ENCODE results near the gene OR2H2. TPM values are rescaled to one million over a fixed set of nuclear protein-coding genes. Genes with fewer than 3 reads are reported as not detected.
A peak's percentile ranks its signal among the peaks of the same experiment; 100 is the strongest.

The OR2H2 gene
- total RNA-seq (2021; fragmentation: NEBNext Ultra II Directional; extraction: Animal tissue kit (Norgen Biotek cat#: 25700)), result not detected
- long read RNA-seq, result 0 reads

DNA sequence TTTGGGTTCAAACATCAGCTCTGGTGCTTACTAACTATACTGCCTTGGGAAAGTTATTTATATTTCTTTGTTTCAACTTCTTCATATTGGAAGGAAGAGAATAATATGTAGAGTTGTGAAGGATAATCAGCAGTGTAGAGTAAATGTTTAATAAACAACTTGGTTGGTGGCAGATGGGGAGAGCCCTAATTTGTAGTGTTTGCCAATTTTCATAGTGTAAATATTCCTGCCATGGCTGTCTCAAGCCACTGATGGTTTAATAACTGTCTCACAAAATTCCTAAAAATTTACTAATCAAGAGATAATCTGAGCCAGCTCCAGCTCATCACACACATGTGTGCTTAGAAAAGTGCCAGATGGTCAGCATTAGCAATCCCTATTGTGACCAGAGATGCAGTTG is at the start of gene OR2H2:
Gene OR2H2 (plus strand): TSS at position 301 of the 400 bp plus-strand sequence. CDS start 2,824 bp downstream, outside the sequence.
- DNase-seq, result no peak
- Mint-ChIP-seq H3K36me3 (ENCODE audit: low read depth) (no peaks in the 10 kb centered on the region), H3K27me3 (ENCODE audit: insufficient read depth) (peaks cover 20% of the 10 kb centered on the region), H3K27ac (no peak within 1 kb of the TSS), H3K4me3 (no peak within 1 kb of the TSS), H3K4me1 (ENCODE audit: low read depth) (no peaks in the 10 kb centered on the region), H3K9me3 (no peaks in the 10 kb centered on the region)
- TF ChIP-seq, protein P1, sequence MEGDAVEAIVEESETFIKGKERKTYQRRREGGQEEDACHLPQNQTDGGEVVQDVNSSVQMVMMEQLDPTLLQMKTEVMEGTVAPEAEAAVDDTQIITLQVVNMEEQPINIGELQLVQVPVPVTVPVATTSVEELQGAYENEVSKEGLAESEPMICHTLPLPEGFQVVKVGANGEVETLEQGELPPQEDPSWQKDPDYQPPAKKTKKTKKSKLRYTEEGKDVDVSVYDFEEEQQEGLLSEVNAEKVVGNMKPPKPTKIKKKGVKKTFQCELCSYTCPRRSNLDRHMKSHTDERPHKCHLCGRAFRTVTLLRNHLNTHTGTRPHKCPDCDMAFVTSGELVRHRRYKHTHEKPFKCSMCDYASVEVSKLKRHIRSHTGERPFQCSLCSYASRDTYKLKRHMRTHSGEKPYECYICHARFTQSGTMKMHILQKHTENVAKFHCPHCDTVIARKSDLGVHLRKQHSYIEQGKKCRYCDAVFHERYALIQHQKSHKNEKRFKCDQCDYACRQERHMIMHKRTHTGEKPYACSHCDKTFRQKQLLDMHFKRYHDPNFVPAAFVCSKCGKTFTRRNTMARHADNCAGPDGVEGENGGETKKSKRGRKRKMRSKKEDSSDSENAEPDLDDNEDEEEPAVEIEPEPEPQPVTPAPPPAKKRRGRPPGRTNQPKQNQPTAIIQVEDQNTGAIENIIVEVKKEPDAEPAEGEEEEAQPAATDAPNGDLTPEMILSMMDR (IDR thresholded peaks at IDR 0.05), result no peak

- TF ChIP-seq, protein P1 (IDR thresholded peaks at IDR 0.05), result no peak
- Mint-ChIP-seq H3K9me3 (peaks cover 33% of the 10 kb centered on the region), H3K36me3 (ENCODE audit: low read depth) (0 out of 2 replicates have a peak, but pooled peaks cover 5% of the 10 kb centered on the region), H3K27ac (no peak overlapping the region), H3K4me1 (ENCODE audit: low read depth) (no peaks in the 10 kb centered on the region), H3K4me3 (no peak overlapping the region), H3K27me3 (ENCODE audit: insufficient read depth) (peaks cover 5% of the 10 kb centered on the region)
- DNase-seq, result no peak
These were observed 47.1 kb upstream of the OR2H2 start for GRCh38 chr6:29537714-29538403.

DNA sequence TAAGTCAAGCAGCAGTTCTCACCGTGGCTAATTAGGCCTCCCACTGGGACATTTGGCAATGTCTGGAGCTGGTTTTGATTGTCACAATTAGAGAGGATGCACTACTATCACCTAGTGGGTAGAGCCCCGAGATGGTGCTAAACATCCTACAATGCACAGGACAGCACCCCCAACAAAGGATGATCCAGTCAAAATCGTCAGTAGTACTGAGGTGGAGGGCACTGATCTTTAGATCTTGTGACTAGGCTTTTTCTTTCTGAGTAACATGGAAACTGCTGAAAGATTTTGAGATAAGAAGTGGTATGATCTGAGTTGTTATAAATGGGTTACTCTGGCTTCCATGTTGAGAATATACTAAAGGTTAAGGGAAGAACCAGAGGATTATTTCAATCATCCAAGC is 37.3 kb upstream of the OR2H2 start:
- Mint-ChIP-seq H3K4me3 (no peak overlapping the region), H3K27me3 (ENCODE audit: insufficient read depth) (peaks cover 4% of the 10 kb centered on the region), H3K27ac (no peak overlapping the region), H3K4me1 (ENCODE audit: low read depth) (no peaks in the 10 kb centered on the region), H3K9me3 (peaks cover 10% of the 10 kb centered on the region; the same call in 1 of the 2 replicates), H3K36me3 (ENCODE audit: low read depth) (no peaks in the 10 kb centered on the region)
- DNase-seq, result no peak
- TF ChIP-seq, protein P1 (IDR thresholded peaks at IDR 0.05), result no peak

GRCh38 chr6:29552512-29553051 is 32.3 kb upstream of the OR2H2 start:
- Mint-ChIP-seq H3K4me1 (ENCODE audit: low read depth) (no peaks in the 10 kb centered on the region), H3K27me3 (ENCODE audit: insufficient read depth) (peaks cover 2% of the 10 kb centered on the region), H3K9me3 (peaks cover 9% of the 10 kb centered on the region; the same call in 1 of the 2 replicates), H3K27ac (no peak overlapping the region), H3K4me3 (no peak overlapping the region), H3K36me3 (ENCODE audit: low read depth) (no peaks in the 10 kb centered on the region)
- DNase-seq, result peak; percentile 69
- TF ChIP-seq, protein P1 (IDR thresholded peaks at IDR 0.05), result no peak

DNA sequence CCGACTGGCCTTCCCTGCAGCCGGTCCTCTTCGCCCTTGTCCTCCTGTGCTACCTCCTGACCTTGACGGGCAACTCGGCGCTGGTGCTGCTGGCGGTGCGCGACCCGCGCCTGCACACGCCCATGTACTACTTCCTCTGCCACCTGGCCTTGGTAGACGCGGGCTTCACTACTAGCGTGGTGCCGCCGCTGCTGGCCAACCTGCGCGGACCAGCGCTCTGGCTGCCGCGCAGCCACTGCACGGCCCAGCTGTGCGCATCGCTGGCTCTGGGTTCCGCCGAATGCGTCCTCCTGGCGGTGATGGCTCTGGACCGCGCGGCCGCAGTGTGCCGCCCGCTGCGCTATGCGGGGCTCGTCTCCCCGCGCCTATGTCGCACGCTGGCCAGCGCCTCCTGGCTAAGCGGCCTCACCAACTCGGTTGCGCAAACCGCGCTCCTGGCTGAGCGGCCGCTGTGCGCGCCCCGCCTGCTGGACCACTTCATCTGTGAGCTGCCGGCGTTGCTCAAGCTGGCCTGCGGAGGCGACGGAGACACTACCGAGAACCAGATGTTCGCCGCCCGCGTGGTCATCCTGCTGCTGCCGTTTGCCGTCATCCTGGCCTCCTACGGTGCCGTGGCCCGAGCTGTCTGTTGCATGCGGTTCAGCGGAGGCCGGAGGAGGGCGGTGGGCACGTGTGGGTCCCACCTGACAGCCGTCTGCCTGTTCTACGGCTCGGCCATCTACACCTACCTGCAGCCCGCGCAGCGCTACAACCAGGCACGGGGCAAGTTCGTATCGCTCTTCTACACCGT is 31.5 kb upstream of the OR2H2 start:
- Mint-ChIP-seq H3K36me3 (ENCODE audit: low read depth) (no peaks in the 10 kb centered on the region), H3K4me1 (ENCODE audit: low read depth) (no peaks in the 10 kb centered on the region), H3K9me3 (peaks cover 9% of the 10 kb centered on the region; the same call in 1 of the 2 replicates), H3K4me3 (no peak overlapping the region), H3K27me3 (ENCODE audit: insufficient read depth) (peaks cover 2% of the 10 kb centered on the region), H3K27ac (no peak overlapping the region)
- TF ChIP-seq, protein P1 (IDR thresholded peaks at IDR 0.05), result no peak
- no peak for DNase-seq

All from HFFc6 (cell line).